ENCODE measurements around the gene IFT122.
A peak's percentile ranks its signal among the peaks of the same experiment; 100 is the strongest.

Gene IFT122

DNA sequence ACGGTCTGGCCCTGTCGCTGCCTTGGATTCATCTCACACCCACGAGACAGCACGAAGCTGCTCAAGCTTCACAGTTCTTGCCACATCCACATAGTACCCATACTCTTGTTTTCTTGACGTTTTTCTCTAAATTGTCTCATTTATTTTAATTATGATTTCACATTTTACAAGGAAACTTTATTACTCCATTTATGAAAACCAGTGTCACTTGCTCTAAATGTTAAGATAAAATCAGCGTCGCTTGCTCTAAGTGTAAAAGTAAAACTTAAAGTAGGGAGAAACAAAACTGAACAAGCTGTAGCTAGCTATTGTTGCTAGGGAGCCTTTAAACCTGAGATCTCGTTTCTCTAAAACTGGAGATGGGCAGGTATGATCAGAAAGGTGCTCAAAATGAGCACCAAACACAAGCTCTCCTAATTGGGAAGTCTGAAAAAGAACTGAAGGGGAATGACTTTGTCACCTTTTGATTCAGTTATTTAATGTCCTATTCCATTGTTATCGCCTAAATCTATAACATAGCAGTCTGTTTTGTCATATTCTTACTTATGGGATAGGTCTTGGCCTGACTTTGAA is 680 bp downstream of the IFT122 start:
- no peak for TF ChIP-seq CTCF (IDR thresholded peaks at IDR 0.05; ENCODE audit: insufficient read depth, low read depth, low read length, missing control alignments)
- DNase-seq (ENCODE audit: low read depth): no peak
- peak overlapping the region; percentile 96 for H3K4me3 ChIP-seq (ENCODE audit: low read depth, low read length)

DNA sequence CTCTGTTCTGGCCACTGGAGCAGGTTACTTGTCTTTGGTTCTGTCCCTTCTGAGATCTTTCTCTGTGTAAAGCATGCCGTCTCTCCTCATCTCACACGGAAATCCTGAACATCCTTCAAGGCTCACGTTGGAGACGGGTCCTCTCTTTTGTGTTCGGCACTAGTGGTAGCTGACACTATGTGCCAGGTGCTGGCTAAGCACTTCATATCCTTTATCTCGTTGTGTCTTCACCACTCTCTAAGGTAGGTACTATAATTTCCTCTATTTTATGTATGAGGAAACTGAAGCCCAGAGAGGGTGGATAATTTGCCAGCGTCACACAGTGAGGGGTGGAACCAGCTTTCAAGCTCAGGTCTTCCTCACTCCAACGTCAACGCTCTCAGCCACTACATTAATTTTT is 1.2 kb downstream of the IFT122 start:
- DNase-seq (ENCODE audit: low read depth): no peak
- peak overlapping the region; percentile 96 for H3K4me3 ChIP-seq (ENCODE audit: low read depth, low read length)
- no peak for TF ChIP-seq CTCF (IDR thresholded peaks at IDR 0.05; ENCODE audit: insufficient read depth, low read depth, low read length, missing control alignments)

DNA sequence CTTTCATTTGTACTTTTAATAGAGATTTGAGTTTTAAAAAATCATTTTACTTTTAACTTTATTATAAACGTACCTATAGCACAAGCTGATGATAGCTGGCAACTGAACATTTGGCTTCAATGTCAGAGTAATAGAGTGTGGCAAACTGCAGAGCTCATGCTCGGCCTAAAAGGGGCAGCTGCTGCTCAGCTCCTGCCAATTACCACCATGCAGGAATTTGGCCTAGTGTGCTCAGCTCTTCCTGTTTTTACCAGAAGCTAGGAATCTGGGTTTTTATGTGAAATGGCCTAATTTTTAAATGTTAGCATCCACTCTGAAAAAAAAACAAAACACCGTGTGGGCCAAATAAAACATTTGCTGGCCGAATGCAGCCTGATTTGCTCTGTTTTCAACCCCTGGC is 1.8 kb downstream of the IFT122 start:
- H3K4me3 ChIP-seq (ENCODE audit: low read depth, low read length): no peak overlapping the region
- DNase-seq (ENCODE audit: low read depth): no peak
- no peak for TF ChIP-seq CTCF (IDR thresholded peaks at IDR 0.05; ENCODE audit: insufficient read depth, low read depth, low read length, missing control alignments)

- no peak for TF ChIP-seq CTCF (IDR thresholded peaks at IDR 0.05; ENCODE audit: insufficient read depth, low read depth, low read length, missing control alignments)
- DNase-seq (ENCODE audit: low read depth): no peak
- no peak overlapping the region for H3K4me3 ChIP-seq (ENCODE audit: low read depth, low read length)
Measured at GRCh38 chr3:129442486-129442885, 2.5 kb downstream of the IFT122 start.

DNA sequence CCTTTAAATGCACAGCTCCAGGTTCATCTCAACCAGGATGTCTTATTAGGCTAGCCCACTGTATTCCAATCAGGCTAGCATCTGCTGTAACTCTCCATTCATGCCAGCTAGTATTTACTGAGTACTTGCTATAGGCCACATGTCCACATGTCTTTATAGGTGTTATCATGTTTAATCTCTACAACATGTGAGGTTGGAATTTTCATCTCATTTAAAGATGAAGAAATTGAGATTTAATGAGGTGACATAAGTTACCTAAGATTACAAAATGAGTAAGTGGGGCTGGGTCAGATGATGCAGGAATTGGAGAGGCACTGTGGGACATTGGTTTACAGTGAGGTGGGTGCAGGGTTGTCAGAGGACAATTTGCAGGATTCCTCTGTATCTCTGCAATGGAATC is 2.9 kb downstream of the IFT122 start:
- TF ChIP-seq CTCF (IDR thresholded peaks at IDR 0.05; ENCODE audit: insufficient read depth, low read depth, low read length, missing control alignments): no peak
- no peak for DNase-seq (ENCODE audit: low read depth)
- no peak overlapping the region for H3K4me3 ChIP-seq (ENCODE audit: low read depth, low read length)

DNA sequence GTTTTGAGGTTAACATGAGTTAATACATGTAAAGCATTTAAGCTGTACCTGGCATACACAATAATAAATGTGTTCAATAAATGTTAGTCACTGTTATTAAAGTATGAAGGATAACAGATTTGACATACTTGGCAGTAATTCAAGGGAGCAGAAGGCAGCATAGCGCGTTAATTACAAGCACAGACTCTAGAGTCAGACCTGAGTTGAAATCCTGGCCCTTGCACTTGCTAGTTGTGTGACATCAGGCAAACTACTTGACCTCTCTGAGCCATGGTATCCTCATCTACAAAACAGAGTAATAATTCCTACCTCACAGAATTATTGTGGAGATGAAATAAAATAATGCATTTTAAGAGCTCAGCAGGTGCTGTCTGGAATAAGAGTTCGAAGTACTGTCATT is 5.4 kb downstream of the IFT122 start:
- no peak for DNase-seq (ENCODE audit: low read depth)
- TF ChIP-seq CTCF (IDR thresholded peaks at IDR 0.05; ENCODE audit: insufficient read depth, low read depth, low read length, missing control alignments): no peak
- no peak overlapping the region for H3K4me3 ChIP-seq (ENCODE audit: low read depth, low read length)

- DNase-seq (ENCODE audit: low read depth): no peak
- H3K4me3 ChIP-seq (ENCODE audit: low read depth, low read length): no peak overlapping the region
- no peak for TF ChIP-seq CTCF (IDR thresholded peaks at IDR 0.05; ENCODE audit: insufficient read depth, low read depth, low read length, missing control alignments)
Measured at GRCh38 chr3:129446926-129447325, 6.9 kb downstream of the IFT122 start.
